OCI-LY7 (cell line): ENCODE results near the gene TNFSF15. TPM values are rescaled to one million over a fixed set of nuclear protein-coding genes. Genes with fewer than 3 reads are reported as not detected.

Experiments
- BruUV-seq: library from RNA; stranded (reverse); fragments of 400-500 nt; replicated peaks from 2 replicates; lab custom pipeline; 2021; lab: Mats Ljungman, UMichigan
- CTCF ChIA-PET: fragments of 300-600 bp; sonication (Branson Sonifier 250); formaldehyde crosslinking; loops from one replicate; lab custom pipeline; 2022; ENCODE audit warnings: antibody characterized with exemption; ENCODE audit not compliant: unreplicated experiment; lab: Charles Lee
- POLR2A ChIA-PET: fragments of 300-600 bp; sonication (Branson Sonifier 250); formaldehyde crosslinking; loops from one replicate; lab custom pipeline; 2022; ENCODE audit warnings: antibody characterized with exemption; lab: Charles Lee
- DNase-seq: peaks from one replicate; pipeline ENCODE4 v3.0.0-alpha.2; 2015; ENCODE audit warnings: low spot score
- H2AFZ ChIP-seq: fragments of 200-600 bp; sonication (generic), shearing (Covaris generic); 2 replicates; pipeline ENCODE4 v1.6.1; 2014; ENCODE audit warnings: mild to moderate bottlenecking, antibody characterized with exemption, low read length, moderate library complexity
- H3K27ac ChIP-seq: fragments of 200-600 bp; sonication (generic); 2 replicates; pipeline ENCODE4 v1.5.1; 2014; ENCODE audit warnings: mixed run types, low read depth, mild to moderate bottlenecking, moderate library complexity, low read length, inconsistent platforms; ENCODE audit not compliant: poor library complexity, severe bottlenecking
- H3K36me3 ChIP-seq: fragments of 200-600 bp; sonication (generic); 2 replicates; pipeline ENCODE4 v1.6.1; 2014; ENCODE audit warnings: mild to moderate bottlenecking, antibody characterized with exemption, low read length, moderate library complexity, mixed read lengths; ENCODE audit not compliant: insufficient read depth
- H3K4me1 ChIP-seq: fragments of 200-600 bp; sonication (generic); 2 replicates; pipeline ENCODE4 v1.5.1; 2014; ENCODE audit warnings: mild to moderate bottlenecking, low read length; ENCODE audit not compliant: insufficient read depth, poor library complexity, severe bottlenecking
- H3K4me2 ChIP-seq: fragments of 200-600 bp; sonication (generic); 2 replicates; pipeline ENCODE4 v1.6.1; 2014; ENCODE audit warnings: mild to moderate bottlenecking, low read length
- H3K4me3 ChIP-seq: fragments of 200-600 bp; sonication (generic); 2 replicates; pipeline ENCODE4 v1.5.1; 2014; ENCODE audit warnings: mild to moderate bottlenecking, low read depth, low read length; ENCODE audit not compliant: poor library complexity, severe bottlenecking
- H3K79me2 ChIP-seq: fragments of 200-600 bp; sonication (generic); 2 replicates; pipeline ENCODE4 v1.6.1; 2016; ENCODE audit warnings: low read depth, mild to moderate bottlenecking, low read length, moderate library complexity, mixed read lengths; ENCODE audit not compliant: insufficient read depth
- H3K9me2 ChIP-seq: fragments of 200-600 bp; sonication (generic); 2 replicates; pipeline ENCODE4 v1.6.1; 2016; ENCODE audit warnings: mild to moderate bottlenecking, low read length, mixed read lengths; ENCODE audit not compliant: insufficient read depth
- H3K9me3 ChIP-seq: fragments of 200-600 bp; sonication (generic); 2 replicates; pipeline ENCODE4 v1.6.1; 2014; ENCODE audit warnings: mild to moderate bottlenecking, mixed run types, low read length, mixed read lengths
- H4K20me1 ChIP-seq: fragments of 200-600 bp; sonication (generic); 2 replicates; pipeline ENCODE4 v1.6.1; 2014; ENCODE audit warnings: mild to moderate bottlenecking, antibody characterized with exemption, low read length, moderate library complexity, mixed read lengths; ENCODE audit not compliant: insufficient read depth
- CTCF ChIP-seq: fragments of 200-600 bp; sonication (generic); conservative IDR thresholded peaks from 2 replicates; pipeline ENCODE4 v1.5.1; 2014; ENCODE audit warnings: mild to moderate bottlenecking, antibody characterized with exemption, low read length, moderate library complexity, mixed read lengths
- EZH2phosphoT487 ChIP-seq: fragments of 200-600 bp; sonication (generic); IDR thresholded peaks from 2 replicates; pipeline ENCODE4 v1.6.1; 2018; ENCODE audit warnings: low read depth, borderline replicate concordance, mild to moderate bottlenecking, mixed run types, antibody characterized with exemption, low read length, moderate library complexity, mixed read lengths
- intact Hi-C: fragments of 100-400 bp; cut with micrococcal nuclease; formaldehyde crosslinking; loops from one replicate; pipeline ENCODE4 v1.10.0; 2022; ENCODE audit not compliant: unreplicated experiment
- total RNA-seq, 2 experiments: library from RNA; depleted of rRNA in 1 of 2; stranded (reverse); fragments of >200 nt in 1 of 2; shearing (Covaris generic) in 1 of 2; gene quantifications; 2 replicates each; pipeline ENCODE4 v1.2.3, GENCODE V29; 2014 to 2022

The TNFSF15 gene
- total RNA-seq, 2 experiments from 2014 or later = 0.23 TPM; not detected in 1

GRCh38 chr9:114845373-114845772 is 39.5 kb upstream of the TNFSF15 start:
- Histone ChIP-seq H3K4me1 (no peaks in the 10 kb centered on the region), H3K9me3 (no peaks in the 10 kb centered on the region), H3K4me2 (no peak overlapping the region), H3K9me2 (no peaks in the 10 kb centered on the region), H3K4me3 (no peak overlapping the region), H2AFZ (no peak overlapping the region), H3K36me3 (no peaks in the 10 kb centered on the region), H4K20me1 (no peaks in the 10 kb centered on the region), H3K27ac (no peak overlapping the region), H3K79me2 (no peaks in the 10 kb centered on the region)
- TF ChIP-seq CTCF = no peak
- no peak for TF ChIP-seq EZH2phosphoT487
- no TSS peak for BruUV-seq
- intact Hi-C loops = no loop called here
- CTCF ChIA-PET = no interaction called here
- POLR2A ChIA-PET = interaction anchor here (0.9 kb wide), 1 partner anchor 21 kb away, joined by 3 read pairs; no protein-coding TSS in a partner anchor
- no peak for DNase-seq

- H3K79me2 ChIP-seq = no peaks in the 10 kb centered on the region
- BruUV-seq = no TSS peak
- no peaks in the 10 kb centered on the region for H3K9me2 ChIP-seq
- POLR2A ChIA-PET = interaction anchor here (0.8 to 0.9 kb wide), 2 partner anchors 10 to 20 kb away, joined by 3 read pairs; no protein-coding TSS in a partner anchor
- H3K36me3 ChIP-seq = no peaks in the 10 kb centered on the region
- no peak overlapping the region for H2AFZ ChIP-seq
- no peak for TF ChIP-seq CTCF
- TF ChIP-seq EZH2phosphoT487 = no peak
- H3K4me3 ChIP-seq = no peak overlapping the region
- no peak for DNase-seq
- no peaks in the 10 kb centered on the region for H3K9me3 ChIP-seq
- CTCF ChIA-PET = no interaction called here
- H3K27ac ChIP-seq = no peak overlapping the region
- H3K4me2 ChIP-seq = no peak overlapping the region
- H4K20me1 ChIP-seq = no peaks in the 10 kb centered on the region
- intact Hi-C loops = no loop called here
- no peaks in the 10 kb centered on the region for H3K4me1 ChIP-seq
Measured at GRCh38 chr9:114844766-114845165, 38.9 kb upstream of the TNFSF15 start.

GRCh38 chr9:114837923-114838322 is 32.1 kb upstream of the TNFSF15 start:
- intact Hi-C loops = no loop called here
- H2AFZ ChIP-seq = no peak overlapping the region
- CTCF ChIA-PET = no interaction called here
- no peaks in the 10 kb centered on the region for H3K9me3 ChIP-seq
- no peaks in the 10 kb centered on the region for H3K4me1 ChIP-seq
- no peaks in the 10 kb centered on the region for H3K36me3 ChIP-seq
- no peak overlapping the region for H3K27ac ChIP-seq
- TF ChIP-seq EZH2phosphoT487 (no peak), CTCF (no peak)
- DNase-seq = no peak
- H3K4me3 ChIP-seq = no peak overlapping the region
- no peak overlapping the region for H3K4me2 ChIP-seq
- POLR2A ChIA-PET = no interaction called here
- BruUV-seq = no TSS peak
- H3K79me2 ChIP-seq = no peaks in the 10 kb centered on the region
- no peaks in the 10 kb centered on the region for H3K9me2 ChIP-seq
- no peaks in the 10 kb centered on the region for H4K20me1 ChIP-seq
